Hematopoietic multipotent progenitor cell treated with erythropoietin and hydrocortisone succinate and interleukin-3 and kit ligand, for 4 days (in vitro differentiated cells): ENCODE results near the gene EXOC6.
"Not testable (repeated sequence)": the region's sequence is repeated elsewhere in the genome, so short reads cannot be mapped to it uniquely, and the experiment has no call there.

ENCODE experiments used
- DNase-seq: peaks from one replicate; pipeline ENCODE4 v3.0.0-alpha.2; 2015

The EXOC6 gene

GRCh38 chr10:92957223-92958010 is 109.1 kb downstream of the EXOC6 start:
- no peak for DNase-seq

- DNase-seq, result no peak
Measured at GRCh38 chr10:92961638-92962037, 113.3 kb downstream of the EXOC6 start.

GRCh38 chr10:92965314-92965713 is 117.0 kb downstream of the EXOC6 start:
- DNase-seq, result peak; percentile 84

GRCh38 chr10:92967641-92968040 is 119.3 kb downstream of the EXOC6 start:
- DNase-seq, result peak; percentile 59

- no peak for DNase-seq
Measured at GRCh38 chr10:92969151-92969550, 120.8 kb downstream of the EXOC6 start.

GRCh38 chr10:92970301-92971070 is 122.2 kb downstream of the EXOC6 start:
- DNase-seq, result no peak

GRCh38 chr10:92972066-92972870 is 123.9 kb downstream of the EXOC6 start:
- peak; percentile 92 for DNase-seq

- peak; percentile 22 for DNase-seq
Measured at GRCh38 chr10:92972886-92973285, 124.6 kb downstream of the EXOC6 start.

- not testable (repeated sequence) for DNase-seq
Measured at GRCh38 chr10:92976278-92976677, 128.0 kb downstream of the EXOC6 start.

GRCh38 chr10:92989250-92989649 is 140.9 kb downstream of the EXOC6 start:
- DNase-seq, result no peak

GRCh38 chr10:92990615-92991014 is 142.3 kb downstream of the EXOC6 start:
- peak; percentile 63 for DNase-seq

- no peak for DNase-seq
Measured at GRCh38 chr10:92991513-92991912, 143.2 kb downstream of the EXOC6 start.

- peak; percentile 78 for DNase-seq
Measured at GRCh38 chr10:92993699-92994272, 145.5 kb downstream of the EXOC6 start.

GRCh38 chr10:92995509-92995908 is 147.2 kb downstream of the EXOC6 start:
- DNase-seq, result no peak

- no peak for DNase-seq
Measured at GRCh38 chr10:92997620-92998019, 149.3 kb downstream of the EXOC6 start.

GRCh38 chr10:92999191-92999590 is 150.9 kb downstream of the EXOC6 start:
- DNase-seq, result no peak

GRCh38 chr10:93006435-93007039 is 158.2 kb downstream of the EXOC6 start:
- DNase-seq, result peak; percentile 71

GRCh38 chr10:93015722-93016121 is 167.4 kb downstream of the EXOC6 start:
- DNase-seq, result no peak

- no peak for DNase-seq
Measured at GRCh38 chr10:93023013-93023650, 174.8 kb downstream of the EXOC6 start.

GRCh38 chr10:93026072-93026471 is 177.8 kb downstream of the EXOC6 start:
- DNase-seq, result no peak

GRCh38 chr10:93027508-93027907 is 179.2 kb downstream of the EXOC6 start:
- DNase-seq, result no peak

GRCh38 chr10:93028883-93029282 is 180.6 kb downstream of the EXOC6 start:
- peak; percentile 12 for DNase-seq
